NB4 (cell line): ENCODE data around the gene ARIH2.

Experiments
- MYC ChIP-seq: IDR thresholded peaks from 2 replicates; pipeline ENCODE4 v1.6.1; 2011; ENCODE audit warnings: low read depth, low read length
- POLR2A ChIP-seq: IDR thresholded peaks from 2 replicates; pipeline ENCODE4 v1.6.1; 2011; ENCODE audit warnings: mild to moderate bottlenecking; ENCODE audit not compliant: insufficient read length; ENCODE audit errors: extremely low read depth
- TF ChIP-seq, protein P1 (sequence below): IDR thresholded peaks from one replicate; pipeline ENCODE4 v1.5.1; 2012; ENCODE audit warnings: low read depth, low read length
- TF ChIP-seq, protein P2 (sequence below): IDR thresholded peaks from 2 replicates; pipeline ENCODE4 v1.6.1; 2011; ENCODE audit warnings: low read depth, low read length

DNA sequence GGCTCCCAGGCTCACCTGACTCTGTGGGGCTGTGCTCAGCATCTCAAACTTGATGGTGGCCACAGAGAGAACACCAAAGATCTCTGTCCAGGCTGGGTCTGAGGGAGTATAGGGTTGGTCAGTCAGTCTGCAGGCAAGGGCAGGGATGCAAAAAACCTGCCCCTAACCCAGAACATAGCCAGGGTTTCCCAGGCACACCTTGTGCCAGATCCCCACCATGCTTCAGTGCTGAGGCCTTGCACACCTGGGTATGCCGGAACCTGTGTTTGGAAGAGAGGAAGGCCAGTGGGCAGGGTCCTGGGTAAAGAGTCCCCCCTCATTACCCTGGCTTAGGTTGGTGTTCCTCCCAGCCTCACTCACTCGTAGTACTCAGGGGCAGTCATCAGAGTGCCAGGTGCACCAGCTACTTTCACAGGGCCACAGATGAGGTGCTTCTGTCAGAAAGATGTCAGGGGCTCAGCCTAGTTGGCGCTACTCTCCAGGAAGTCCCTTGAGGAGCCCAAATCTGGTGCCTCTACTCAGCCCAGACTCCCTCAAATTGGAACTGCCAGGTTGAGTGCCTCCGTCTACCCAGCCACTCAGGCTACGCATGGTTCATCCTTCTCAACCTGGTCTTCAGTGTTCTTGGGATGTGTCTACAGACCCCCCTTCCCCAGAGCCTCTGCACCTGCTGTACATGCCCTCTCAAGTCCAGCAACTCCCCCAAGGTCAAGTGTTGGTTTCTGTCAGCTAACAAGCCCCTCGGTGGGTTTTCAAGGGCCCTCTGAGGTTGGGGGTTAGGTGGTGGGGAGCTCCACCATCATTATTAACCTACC lies 98.0 kb downstream of the ARIH2 start:
- TF ChIP-seq, protein P1, sequence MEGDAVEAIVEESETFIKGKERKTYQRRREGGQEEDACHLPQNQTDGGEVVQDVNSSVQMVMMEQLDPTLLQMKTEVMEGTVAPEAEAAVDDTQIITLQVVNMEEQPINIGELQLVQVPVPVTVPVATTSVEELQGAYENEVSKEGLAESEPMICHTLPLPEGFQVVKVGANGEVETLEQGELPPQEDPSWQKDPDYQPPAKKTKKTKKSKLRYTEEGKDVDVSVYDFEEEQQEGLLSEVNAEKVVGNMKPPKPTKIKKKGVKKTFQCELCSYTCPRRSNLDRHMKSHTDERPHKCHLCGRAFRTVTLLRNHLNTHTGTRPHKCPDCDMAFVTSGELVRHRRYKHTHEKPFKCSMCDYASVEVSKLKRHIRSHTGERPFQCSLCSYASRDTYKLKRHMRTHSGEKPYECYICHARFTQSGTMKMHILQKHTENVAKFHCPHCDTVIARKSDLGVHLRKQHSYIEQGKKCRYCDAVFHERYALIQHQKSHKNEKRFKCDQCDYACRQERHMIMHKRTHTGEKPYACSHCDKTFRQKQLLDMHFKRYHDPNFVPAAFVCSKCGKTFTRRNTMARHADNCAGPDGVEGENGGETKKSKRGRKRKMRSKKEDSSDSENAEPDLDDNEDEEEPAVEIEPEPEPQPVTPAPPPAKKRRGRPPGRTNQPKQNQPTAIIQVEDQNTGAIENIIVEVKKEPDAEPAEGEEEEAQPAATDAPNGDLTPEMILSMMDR, result no peak
- TF ChIP-seq POLR2A, result no peak
- no peak for TF ChIP-seq MYC
- TF ChIP-seq, protein P2, sequence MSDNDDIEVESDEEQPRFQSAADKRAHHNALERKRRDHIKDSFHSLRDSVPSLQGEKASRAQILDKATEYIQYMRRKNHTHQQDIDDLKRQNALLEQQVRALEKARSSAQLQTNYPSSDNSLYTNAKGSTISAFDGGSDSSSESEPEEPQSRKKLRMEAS, result no peak
